Adipose tissue (tissue), 3 donors: ENCODE measurements around the gene GALNT2. TPM values are rescaled to one million over a fixed set of nuclear protein-coding genes. Genes with fewer than 3 reads are reported as not detected.

ENCODE experiments used
- H3K27ac ChIP-seq: one replicate; pipeline ENCODE4 v1.5.1; 2013; ENCODE audit warnings: low read depth, low read length
- WGBS, 3 donors: extraction: QIAGEN DNeasy Blood & Tissue Kit; methylation state at CpG; one replicate each; pipeline ENCODE4 v1.1.7; 2013; 5-methylcytosine and 5-hydroxymethylcytosine counted together
- polyA plus RNA-seq, 3 donors: library from polyadenylated mRNA; stranded (reverse); fragments of 200-250 nt; gene quantifications; one replicate each; pipeline ENCODE4 v1.2.3, GENCODE V29; 2013
- donor health status: healthy with polysubstance abuse.
- donor health status: Bipolar disorder and iron deficiency.
- donor health status: healthy.

The GALNT2 gene
- polyA plus RNA-seq, 3 donors, result 29.1 to 64.5 (median 37.8) TPM

- H3K27ac ChIP-seq, result no peak overlapping the region
- 83 to 95% (median 92%) methylated on average over 18 of the region's 18 CpGs for WGBS, 3 donors
These were observed 157.3 kb downstream of the GALNT2 start for GRCh38 chr1:230224101-230224960.

GRCh38 chr1:230226007-230226800, 159.2 kb downstream of the GALNT2 start:
- H3K27ac ChIP-seq, result no peak overlapping the region
- 72 to 91% (median 89%) methylated on average over 16 of the region's 16 CpGs for WGBS, 3 donors

DNA sequence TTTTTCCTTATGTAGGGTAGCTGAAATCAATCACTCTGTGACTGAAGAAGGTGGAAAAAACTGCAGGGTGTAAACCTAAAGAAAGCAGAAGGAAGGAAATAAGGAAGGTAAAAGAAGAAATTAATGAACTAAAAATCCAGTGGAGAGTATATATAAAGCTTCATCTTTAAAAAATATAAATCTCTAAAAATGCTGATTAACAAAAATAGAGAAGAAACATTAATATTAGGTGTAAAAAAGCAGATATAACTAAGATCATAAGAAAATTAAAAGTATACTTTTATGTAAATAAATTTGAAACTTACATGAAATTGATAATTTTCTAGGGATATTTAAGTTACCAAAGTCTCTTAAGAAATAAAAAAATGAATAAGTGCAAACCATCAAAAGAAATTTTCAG, 159.8 kb downstream of the GALNT2 start:
- no peak overlapping the region for H3K27ac ChIP-seq

DNA sequence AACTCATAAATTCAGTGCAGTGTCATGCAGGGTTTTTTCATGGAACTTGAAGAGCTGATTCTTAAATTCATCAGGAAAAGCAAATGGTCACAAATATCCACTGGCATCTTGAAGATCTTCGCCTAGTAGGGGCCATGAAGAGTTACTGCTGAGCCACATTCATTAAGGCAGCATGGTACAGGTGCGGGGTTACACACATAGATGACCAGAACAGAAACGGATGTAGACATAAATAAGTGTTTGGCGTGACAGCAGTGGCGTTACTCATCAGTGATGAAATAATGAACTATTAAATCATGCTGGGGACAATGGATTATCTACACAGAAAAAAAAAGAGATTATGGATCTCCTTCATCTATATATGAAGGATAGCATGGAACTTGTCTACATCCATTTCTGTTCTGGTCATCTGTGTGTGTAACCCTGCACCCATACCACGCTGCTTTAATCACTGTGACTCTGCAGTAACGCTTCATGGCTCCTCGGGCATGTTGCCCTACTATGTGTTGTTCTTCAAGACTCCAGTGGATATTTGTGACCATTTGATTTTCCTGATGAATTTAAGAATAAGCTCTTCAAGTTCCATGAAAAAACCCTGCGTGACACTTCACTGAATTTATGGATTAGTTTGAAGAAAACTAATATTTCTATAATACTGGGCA, 161.3 kb downstream of the GALNT2 start:
- no peak overlapping the region for H3K27ac ChIP-seq
- 90 to 94% (median 91%) methylated on average over 9 of the region's 9 CpGs for WGBS, 3 donors

- no peak overlapping the region for H3K27ac ChIP-seq
- WGBS, 3 donors, result 29 to 88% (median 69%) methylated on average over 7 of the region's 7 CpGs
These were observed 163.2 kb downstream of the GALNT2 start for GRCh38 chr1:230230273-230230672.

GRCh38 chr1:230230948-230231773, 164.1 kb downstream of the GALNT2 start:
- 50 to 73% (median 66%) methylated on average over 8 of the region's 8 CpGs for WGBS, 3 donors
- H3K27ac ChIP-seq, result no peak overlapping the region

GRCh38 chr1:230231774-230232145, 164.7 kb downstream of the GALNT2 start:
- 36 to 62% (median 36%) methylated on average over 7 of the region's 7 CpGs for WGBS, 3 donors
- H3K27ac ChIP-seq, result no peak overlapping the region

DNA sequence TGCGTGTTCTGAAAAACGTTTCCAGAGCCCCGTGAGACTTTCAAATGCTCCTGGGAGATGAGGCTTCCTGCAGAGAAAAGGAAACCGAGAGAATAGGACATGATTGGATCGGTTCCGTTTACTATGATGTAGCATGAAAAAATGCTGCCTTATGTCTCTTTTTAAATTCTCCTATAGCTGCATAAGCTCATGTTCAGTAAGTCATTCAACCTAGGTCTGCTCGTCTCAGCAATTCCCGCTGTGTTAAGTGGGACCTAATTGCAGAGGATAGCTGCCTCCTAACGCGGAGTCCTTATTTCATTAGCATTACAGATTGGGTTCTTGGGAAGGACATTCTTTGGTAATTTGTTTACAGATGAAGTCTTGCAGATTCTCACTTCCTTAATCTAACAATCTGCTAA, 165.3 kb downstream of the GALNT2 start:
- H3K27ac ChIP-seq, result no peak overlapping the region
- WGBS, 3 donors, result 60 to 76% (median 65%) methylated on average over 10 of the region's 10 CpGs

DNA sequence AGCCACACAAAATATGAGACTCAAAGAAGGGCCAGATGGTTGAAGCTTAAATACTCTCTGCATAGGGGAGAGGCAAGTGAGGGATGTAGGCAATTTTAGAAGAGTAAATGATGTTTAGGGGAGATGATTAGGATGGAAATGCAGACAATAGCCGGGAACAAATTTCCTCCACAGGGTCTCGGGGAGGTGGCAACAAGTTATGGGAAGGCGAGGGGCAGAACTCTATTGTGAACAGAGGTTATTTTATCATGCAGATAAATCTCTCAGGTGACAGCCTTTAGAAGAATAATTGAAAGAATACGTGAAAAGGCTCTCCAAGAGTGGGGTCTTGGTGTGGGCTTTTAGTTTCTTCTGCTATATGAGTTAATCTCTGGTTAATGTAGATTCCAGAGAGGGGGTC, 166.7 kb downstream of the GALNT2 start:
- WGBS, 3 donors, result 90 to 97% (median 96%) methylated on average over 4 of the region's 4 CpGs
- H3K27ac ChIP-seq, result no peak overlapping the region

DNA sequence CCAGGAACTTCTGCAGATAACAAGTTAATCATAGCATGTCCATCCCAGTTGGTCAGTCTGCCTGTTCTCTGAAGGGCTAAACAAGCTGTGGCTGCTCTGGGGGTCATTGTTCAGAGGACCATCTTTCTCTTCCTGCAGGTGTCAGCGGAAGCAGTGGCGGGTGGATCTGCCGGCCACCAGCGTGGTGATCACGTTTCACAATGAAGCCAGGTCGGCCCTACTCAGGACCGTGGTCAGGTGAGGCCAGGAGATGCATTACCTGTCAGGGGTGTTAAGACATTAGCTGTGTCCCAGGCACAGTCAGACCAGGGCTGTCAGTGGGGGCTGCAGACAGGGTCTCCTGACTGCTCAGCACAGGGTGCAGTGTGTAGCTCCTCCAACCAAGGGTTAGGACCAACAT, 168.8 kb downstream of the GALNT2 start:
- H3K27ac ChIP-seq, result no peak overlapping the region
- 78 to 95% (median 90%) methylated on average over 7 of the region's 7 CpGs for WGBS, 3 donors

GRCh38 chr1:230236301-230237008, 169.4 kb downstream of the GALNT2 start:
- no peak overlapping the region for H3K27ac ChIP-seq
- 92 to 96% (median 95%) methylated on average over 11 of the region's 11 CpGs for WGBS, 3 donors

- H3K27ac ChIP-seq, result no peak overlapping the region
- WGBS, 3 donors, result 40 to 84% (median 81%) methylated on average over 3 of the region's 3 CpGs
These were observed 170.0 kb downstream of the GALNT2 start for GRCh38 chr1:230237009-230237370.

DNA sequence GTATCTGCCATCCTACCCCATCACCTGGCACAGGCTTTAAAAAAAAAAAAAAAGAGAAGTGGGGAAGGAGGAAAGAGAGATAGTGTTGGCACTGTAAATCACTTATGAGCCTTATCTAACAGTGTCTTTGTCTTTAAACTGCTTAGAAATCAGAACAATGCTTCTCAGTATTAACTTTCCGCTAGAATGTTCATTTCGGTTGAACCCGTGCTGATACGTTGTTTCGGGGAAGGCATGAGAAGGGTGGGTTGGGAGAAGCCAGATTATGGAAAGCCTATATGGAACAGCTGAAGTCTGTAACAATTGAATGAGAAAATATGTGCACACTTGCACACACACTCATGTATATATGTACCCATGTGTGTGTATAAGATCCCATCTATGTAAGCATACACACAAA, 170.8 kb downstream of the GALNT2 start:
- H3K27ac ChIP-seq, result no peak overlapping the region
- 94 to 96% (median 95%) methylated on average over 5 of the region's 5 CpGs for WGBS, 3 donors

- H3K27ac ChIP-seq, result no peak overlapping the region
- 95 to 97% (median 97%) methylated on average over 5 of the region's 5 CpGs for WGBS, 3 donors
These were observed 173.5 kb downstream of the GALNT2 start for GRCh38 chr1:230240446-230241086.

DNA sequence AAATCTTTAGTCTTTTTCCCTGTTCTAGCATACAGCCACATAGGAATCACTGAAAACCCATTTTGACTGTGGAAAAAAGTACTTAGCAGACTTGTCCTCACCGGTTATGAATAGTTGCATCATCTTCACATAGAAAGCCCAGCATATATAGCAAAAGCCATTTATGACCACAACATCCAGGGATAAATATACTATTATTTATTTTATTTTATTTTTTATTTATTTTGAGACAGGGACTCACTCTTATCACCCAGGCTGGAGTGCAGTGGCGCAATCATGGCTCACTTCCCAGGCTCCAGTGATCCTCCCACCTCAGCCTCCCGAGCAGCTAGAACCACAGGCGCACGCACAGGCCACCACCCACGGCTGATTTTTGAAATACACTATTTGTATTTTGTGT, 175.3 kb downstream of the GALNT2 start:
- H3K27ac ChIP-seq, result no peak overlapping the region
- WGBS, 3 donors, result 77 to 90% (median 84%) methylated on average over 6 of the region's 6 CpGs

GRCh38 chr1:230243146-230243545, 176.1 kb downstream of the GALNT2 start:
- 94 to 97% (median 94%) methylated on average over 17 of the region's 17 CpGs for WGBS, 3 donors
- H3K27ac ChIP-seq, result no peak overlapping the region

- no peak overlapping the region for H3K27ac ChIP-seq
- 92 to 95% (median 94%) methylated on average over 15 of the region's 15 CpGs for WGBS, 3 donors
These were observed 176.7 kb downstream of the GALNT2 start for GRCh38 chr1:230243583-230244353.
